Astrocyte (in vitro differentiated cells and primary cell): ENCODE measurements around the gene GALNT18. TPM values are rescaled to one million over a fixed set of nuclear protein-coding genes. Genes with fewer than 3 reads are reported as not detected.

Experiments used
- DNase-seq: peaks from one replicate; pipeline ENCODE4 v3.0.0-alpha.2; 2010; ENCODE audit warnings: low read depth
- FAIRE-seq: peaks from 2 replicates; lab custom pipeline; 2011; peaks lifted over from hg19 to GRCh38; lab: Jason Lieb, UNC
- H2AFZ ChIP-seq: 2 replicates; pipeline ENCODE4 v1.6.0; 2012; ENCODE audit warnings: low read depth, low read length, inconsistent platforms
- H3K27ac ChIP-seq: 2 replicates; pipeline ENCODE4 v1.5.1; 2011; ENCODE audit warnings: low read depth, low read length, inconsistent platforms
- H3K27me3 ChIP-seq: 2 replicates; pipeline ENCODE4 v1.6.0; 2011; ENCODE audit warnings: low read length, inconsistent platforms; ENCODE audit not compliant: insufficient read depth
- H3K36me3 ChIP-seq: 2 replicates; pipeline ENCODE4 v1.5.1; 2011; ENCODE audit warnings: low read length, inconsistent platforms; ENCODE audit not compliant: insufficient read depth
- H3K4me1 ChIP-seq: 2 replicates; pipeline ENCODE4 v1.5.1; 2011; ENCODE audit warnings: low read length, inconsistent platforms; ENCODE audit not compliant: insufficient read depth
- H3K4me2 ChIP-seq: 2 replicates; pipeline ENCODE4 v1.6.0; 2012; ENCODE audit warnings: low read length, inconsistent platforms
- H3K4me3 ChIP-seq: 2 replicates; pipeline ENCODE4 v1.5.1; 2011; ENCODE audit warnings: low read depth, mild to moderate bottlenecking, low read length, inconsistent platforms; ENCODE audit not compliant: insufficient read depth
- H3K79me2 ChIP-seq: 2 replicates; pipeline ENCODE4 v1.6.0; 2012; ENCODE audit warnings: mild to moderate bottlenecking, low read length, inconsistent platforms; ENCODE audit not compliant: insufficient read depth
- H3K9ac ChIP-seq: 2 replicates; pipeline ENCODE4 v1.6.0; 2012; ENCODE audit warnings: mild to moderate bottlenecking, low read length, inconsistent platforms
- H3K9me3 ChIP-seq: 2 replicates; pipeline ENCODE4 v1.5.1; 2012; ENCODE audit warnings: low read depth, mild to moderate bottlenecking, low read length, inconsistent platforms; ENCODE audit not compliant: insufficient read depth
- H4K20me1 ChIP-seq: 2 replicates; pipeline ENCODE4 v1.6.0; 2012; ENCODE audit warnings: low read length, inconsistent platforms; ENCODE audit not compliant: insufficient read depth
- H3K27ac Mint-ChIP-seq: one replicate; pipeline ENCODE4 v1.8.0; 2021; ENCODE audit warnings: mild to moderate bottlenecking, mixed read lengths; ENCODE audit not compliant: unreplicated experiment
- H3K27me3 Mint-ChIP-seq: one replicate; pipeline ENCODE4 v1.8.0; 2021; ENCODE audit warnings: low read depth, mixed read lengths; ENCODE audit not compliant: unreplicated experiment
- H3K36me3 Mint-ChIP-seq: one replicate; pipeline ENCODE4 v1.8.0; 2021; ENCODE audit warnings: low read depth, mixed read lengths; ENCODE audit not compliant: unreplicated experiment
- H3K4me1 Mint-ChIP-seq: one replicate; pipeline ENCODE4 v1.8.0; 2021; ENCODE audit warnings: low read depth, mixed read lengths; ENCODE audit not compliant: unreplicated experiment
- H3K4me3 Mint-ChIP-seq: one replicate; pipeline ENCODE4 v1.8.0; 2021; ENCODE audit warnings: mild to moderate bottlenecking, moderate library complexity, mixed read lengths; ENCODE audit not compliant: unreplicated experiment
- H3K9me3 Mint-ChIP-seq: one replicate; pipeline ENCODE4 v1.8.0; 2021; ENCODE audit warnings: mild to moderate bottlenecking, mixed read lengths; ENCODE audit not compliant: unreplicated experiment
- CTCF ChIP-seq: IDR thresholded peaks from 2 replicates; pipeline ENCODE4 v1.5.1; 2011; ENCODE audit warnings: low read depth, mild to moderate bottlenecking, inconsistent platforms, low read length, moderate library complexity; ENCODE audit not compliant: insufficient read depth
- EZH2 ChIP-seq: IDR thresholded peaks from 2 replicates; pipeline ENCODE4 v1.6.1; 2012; ENCODE audit warnings: mild to moderate bottlenecking, low read length, inconsistent platforms; ENCODE audit not compliant: insufficient read depth
- total RNA-seq: library from RNA; stranded (reverse); gene quantifications from 2 replicates; pipeline ENCODE4 v1.2.1, GENCODE V29; 2021

The GALNT18 gene
- total RNA-seq, 1 donor from 2014 or later: 6.5 TPM

- no peak for TF ChIP-seq EZH2
- no peak for TF ChIP-seq CTCF
- no peak overlapping the region for H3K27ac Mint-ChIP-seq
- no peak overlapping the region for H3K4me3 Mint-ChIP-seq
- H3K27ac ChIP-seq: no peak overlapping the region
- no peaks in the 10 kb centered on the region for H3K9me3 ChIP-seq
- H3K79me2 ChIP-seq: no peaks in the 10 kb centered on the region
- no peaks in the 10 kb centered on the region for H3K36me3 ChIP-seq
- peaks cover 25% of the 10 kb centered on the region for H3K27me3 Mint-ChIP-seq
- FAIRE-seq: peak; percentile 5
- H3K27me3 ChIP-seq: peaks cover 53% of the 10 kb centered on the region
- no peak overlapping the region for H3K9ac ChIP-seq
- no peak for DNase-seq
- peaks cover 5% of the 10 kb centered on the region for H3K36me3 Mint-ChIP-seq
- no peak overlapping the region for H3K4me3 ChIP-seq
- peaks cover 17% of the 10 kb centered on the region for H4K20me1 ChIP-seq
- H3K4me2 ChIP-seq: peak overlapping the region; percentile 47
- peaks cover 43% of the 10 kb centered on the region for H3K4me1 Mint-ChIP-seq
- H3K9me3 Mint-ChIP-seq: peaks cover 4% of the 10 kb centered on the region
- H3K4me1 ChIP-seq: peaks cover 23% of the 10 kb centered on the region
- no peak overlapping the region for H2AFZ ChIP-seq
Measured at GRCh38 chr11:11349106-11349825, 272.5 kb downstream of the GALNT18 start.

GRCh38 chr11:11348303-11348702, 273.5 kb downstream of the GALNT18 start:
- peaks cover 17% of the 10 kb centered on the region for H4K20me1 ChIP-seq
- H3K9me3 Mint-ChIP-seq: peaks cover 4% of the 10 kb centered on the region
- H3K79me2 ChIP-seq: no peaks in the 10 kb centered on the region
- H3K9me3 ChIP-seq: no peaks in the 10 kb centered on the region
- no peak overlapping the region for H3K27ac ChIP-seq
- no peak overlapping the region for H3K27ac Mint-ChIP-seq
- no peak for TF ChIP-seq CTCF
- TF ChIP-seq EZH2: no peak
- H3K36me3 Mint-ChIP-seq: peaks cover 3% of the 10 kb centered on the region
- H3K4me2 ChIP-seq: no peak overlapping the region
- FAIRE-seq (no peak), DNase-seq (no peak)
- H3K9ac ChIP-seq: no peak overlapping the region
- no peak overlapping the region for H3K4me3 Mint-ChIP-seq
- no peaks in the 10 kb centered on the region for H3K36me3 ChIP-seq
- no peak overlapping the region for H2AFZ ChIP-seq
- H3K4me3 ChIP-seq: no peak overlapping the region
- peaks cover 43% of the 10 kb centered on the region for H3K4me1 Mint-ChIP-seq
- H3K4me1 ChIP-seq: peaks cover 23% of the 10 kb centered on the region
- peaks cover 27% of the 10 kb centered on the region for H3K27me3 Mint-ChIP-seq
- peaks cover 48% of the 10 kb centered on the region for H3K27me3 ChIP-seq

GRCh38 chr11:11347592-11347991, 274.2 kb downstream of the GALNT18 start:
- no peaks in the 10 kb centered on the region for H3K9me3 ChIP-seq
- peaks cover 23% of the 10 kb centered on the region for H3K4me1 ChIP-seq
- peaks cover 27% of the 10 kb centered on the region for H3K27me3 Mint-ChIP-seq
- peaks cover 36% of the 10 kb centered on the region for H3K4me1 Mint-ChIP-seq
- no peaks in the 10 kb centered on the region for H3K36me3 ChIP-seq
- no peak for DNase-seq
- H3K4me3 Mint-ChIP-seq: no peak overlapping the region
- no peak overlapping the region for H2AFZ ChIP-seq
- peaks cover 4% of the 10 kb centered on the region for H3K9me3 Mint-ChIP-seq
- no peak overlapping the region for H3K4me3 ChIP-seq
- no peak overlapping the region for H3K27ac Mint-ChIP-seq
- no peak overlapping the region for H3K9ac ChIP-seq
- H3K4me2 ChIP-seq: no peak overlapping the region
- H3K27me3 ChIP-seq: peaks cover 49% of the 10 kb centered on the region
- no peak overlapping the region for H3K27ac ChIP-seq
- TF ChIP-seq CTCF: no peak
- no peak for TF ChIP-seq EZH2
- H4K20me1 ChIP-seq: peaks cover 17% of the 10 kb centered on the region
- peaks cover under 1% of the 10 kb centered on the region for H3K36me3 Mint-ChIP-seq
- no peaks in the 10 kb centered on the region for H3K79me2 ChIP-seq
- no peak for FAIRE-seq
